ENCODE measurements around the gene ADGRF1.

ADGRF1 gene

DNA sequence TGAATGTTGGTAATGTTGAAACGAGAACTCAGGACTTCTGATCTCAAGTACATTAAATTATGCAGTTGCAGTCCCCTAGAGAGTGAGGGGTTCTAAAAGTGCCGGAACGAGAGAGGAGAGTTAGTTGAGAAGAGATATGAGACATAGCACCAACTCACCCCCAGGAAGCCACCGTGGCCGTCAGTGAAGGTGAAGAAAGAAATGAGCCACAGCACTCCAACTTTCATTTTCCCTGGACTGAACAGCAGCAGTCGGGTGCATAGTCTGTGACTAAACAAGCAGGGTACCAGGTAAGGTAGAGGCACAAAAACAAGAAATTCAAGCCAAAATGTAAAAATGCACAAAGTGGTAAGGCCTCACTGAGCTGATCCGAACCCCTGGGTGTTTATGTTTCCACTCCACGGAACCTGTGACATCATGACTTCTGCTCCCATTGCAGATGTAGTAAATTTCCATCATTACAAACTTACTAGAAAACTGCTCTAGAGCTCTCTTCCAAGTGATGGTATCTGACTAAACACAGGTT, 13.2 kb downstream of the ADGRF1 start:
- no peaks in the 10 kb centered on the region for H3K36me3 ChIP-seq

DNA sequence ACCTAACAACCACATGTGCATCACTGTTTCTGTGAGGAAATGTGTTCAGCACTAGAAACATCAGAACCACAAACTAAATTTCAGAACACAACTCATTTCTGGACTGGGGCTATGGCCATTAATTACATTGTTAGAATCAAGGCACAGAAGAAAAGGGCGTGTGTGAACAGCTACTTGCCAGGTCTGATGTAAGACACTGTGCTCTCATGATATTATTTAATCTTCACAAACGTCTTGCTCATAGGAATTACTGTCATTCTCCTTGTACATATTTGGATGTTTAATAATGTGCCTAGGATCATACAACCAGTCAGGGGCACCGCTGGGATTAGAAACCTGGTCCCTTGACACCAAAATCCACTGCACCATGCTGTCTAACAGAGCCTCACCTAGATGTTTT, 14.8 kb downstream of the ADGRF1 start:
- H3K4me3 ChIP-seq (ENCODE audit: low read depth in 1 of 2, low read length in 1 of 2): no peak overlapping the region
- TF ChIP-seq, protein P1, sequence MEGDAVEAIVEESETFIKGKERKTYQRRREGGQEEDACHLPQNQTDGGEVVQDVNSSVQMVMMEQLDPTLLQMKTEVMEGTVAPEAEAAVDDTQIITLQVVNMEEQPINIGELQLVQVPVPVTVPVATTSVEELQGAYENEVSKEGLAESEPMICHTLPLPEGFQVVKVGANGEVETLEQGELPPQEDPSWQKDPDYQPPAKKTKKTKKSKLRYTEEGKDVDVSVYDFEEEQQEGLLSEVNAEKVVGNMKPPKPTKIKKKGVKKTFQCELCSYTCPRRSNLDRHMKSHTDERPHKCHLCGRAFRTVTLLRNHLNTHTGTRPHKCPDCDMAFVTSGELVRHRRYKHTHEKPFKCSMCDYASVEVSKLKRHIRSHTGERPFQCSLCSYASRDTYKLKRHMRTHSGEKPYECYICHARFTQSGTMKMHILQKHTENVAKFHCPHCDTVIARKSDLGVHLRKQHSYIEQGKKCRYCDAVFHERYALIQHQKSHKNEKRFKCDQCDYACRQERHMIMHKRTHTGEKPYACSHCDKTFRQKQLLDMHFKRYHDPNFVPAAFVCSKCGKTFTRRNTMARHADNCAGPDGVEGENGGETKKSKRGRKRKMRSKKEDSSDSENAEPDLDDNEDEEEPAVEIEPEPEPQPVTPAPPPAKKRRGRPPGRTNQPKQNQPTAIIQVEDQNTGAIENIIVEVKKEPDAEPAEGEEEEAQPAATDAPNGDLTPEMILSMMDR (IDR thresholded peaks at IDR 0.05): no peak
- no peak overlapping the region for H3K27ac ChIP-seq
- no peaks in the 10 kb centered on the region for H3K9me3 ChIP-seq
- H3K4me1 ChIP-seq (ENCODE audit: control insufficient read depth in 1 of 2, insufficient read depth in 1 of 2, low read depth in 1 of 2, low read length in 1 of 2): no peaks in the 10 kb centered on the region
- H3K27me3 ChIP-seq: no peaks in the 10 kb centered on the region
- no peaks in the 10 kb centered on the region for H3K36me3 ChIP-seq

More for the DNA sequence above, 13.2 kb downstream of the ADGRF1 start:
- H3K9me3 ChIP-seq: no peaks in the 10 kb centered on the region
- TF ChIP-seq, protein P1 (IDR thresholded peaks at IDR 0.05): no peak
- no peak overlapping the region for H3K4me3 ChIP-seq (ENCODE audit: low read depth in 1 of 2, low read length in 1 of 2)
- H3K27me3 ChIP-seq: no peaks in the 10 kb centered on the region
- no peaks in the 10 kb centered on the region for H3K4me1 ChIP-seq (ENCODE audit: control insufficient read depth in 1 of 2, insufficient read depth in 1 of 2, low read depth in 1 of 2, low read length in 1 of 2)
- no peak overlapping the region for H3K27ac ChIP-seq

DNA sequence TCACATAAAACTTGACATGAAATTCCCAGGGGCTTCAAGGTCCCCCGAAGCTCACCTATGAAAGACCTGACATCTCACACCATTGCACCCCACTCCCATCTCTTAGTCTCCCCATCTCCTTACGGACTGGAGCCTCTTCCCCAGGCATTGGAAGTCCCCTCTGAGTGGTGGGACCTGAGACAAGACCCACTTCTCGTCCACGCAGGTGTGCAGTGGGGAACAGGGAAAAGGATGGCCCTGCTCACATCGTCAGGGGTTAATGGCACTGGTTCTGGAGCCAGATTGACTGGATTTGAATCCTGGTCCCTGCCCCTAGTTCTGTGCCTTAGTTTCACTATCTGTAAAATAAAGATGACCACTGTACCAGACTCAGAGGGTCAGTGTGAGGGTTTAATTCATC, 15.5 kb downstream of the ADGRF1 start:
- H3K4me1 ChIP-seq (ENCODE audit: control insufficient read depth in 1 of 2, insufficient read depth in 1 of 2, low read depth in 1 of 2, low read length in 1 of 2): no peaks in the 10 kb centered on the region
- H3K27me3 ChIP-seq: no peaks in the 10 kb centered on the region
- TF ChIP-seq, protein P1 (IDR thresholded peaks at IDR 0.05): no peak
- H3K9me3 ChIP-seq: no peaks in the 10 kb centered on the region
- no peaks in the 10 kb centered on the region for H3K36me3 ChIP-seq
- H3K27ac ChIP-seq: no peak overlapping the region
- H3K4me3 ChIP-seq (ENCODE audit: low read depth in 1 of 2, low read length in 1 of 2): no peak overlapping the region

DNA sequence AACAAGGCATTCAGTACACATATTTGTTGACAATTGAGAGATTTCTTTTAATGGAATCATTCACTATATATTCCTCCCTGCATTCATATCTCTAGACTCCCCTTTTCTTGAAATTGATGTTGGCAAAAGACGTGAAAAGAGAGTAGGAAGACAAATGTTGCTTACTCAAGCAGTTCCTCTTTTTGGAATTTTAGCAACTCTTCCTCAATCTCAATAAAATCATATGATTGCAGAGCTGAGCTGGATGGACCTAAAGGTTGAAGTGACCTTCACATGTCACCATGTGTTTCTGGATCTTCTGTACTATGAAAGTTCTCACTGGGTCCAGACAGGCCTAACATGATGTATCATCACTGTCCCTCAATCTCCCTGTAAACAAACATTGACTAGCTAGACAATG, 18.6 kb downstream of the ADGRF1 start:
- TF ChIP-seq, protein P1 (IDR thresholded peaks at IDR 0.05): no peak
- Histone ChIP-seq H3K4me1 (ENCODE audit: control insufficient read depth in 1 of 2, insufficient read depth in 1 of 2, low read depth in 1 of 2, low read length in 1 of 2) (no peaks in the 10 kb centered on the region), H3K9me3 (no peaks in the 10 kb centered on the region), H3K27ac (no peak overlapping the region), H3K27me3 (no peaks in the 10 kb centered on the region), H3K36me3 (no peaks in the 10 kb centered on the region), H3K4me3 (ENCODE audit: low read depth in 1 of 2, low read length in 1 of 2) (no peak overlapping the region)

DNA sequence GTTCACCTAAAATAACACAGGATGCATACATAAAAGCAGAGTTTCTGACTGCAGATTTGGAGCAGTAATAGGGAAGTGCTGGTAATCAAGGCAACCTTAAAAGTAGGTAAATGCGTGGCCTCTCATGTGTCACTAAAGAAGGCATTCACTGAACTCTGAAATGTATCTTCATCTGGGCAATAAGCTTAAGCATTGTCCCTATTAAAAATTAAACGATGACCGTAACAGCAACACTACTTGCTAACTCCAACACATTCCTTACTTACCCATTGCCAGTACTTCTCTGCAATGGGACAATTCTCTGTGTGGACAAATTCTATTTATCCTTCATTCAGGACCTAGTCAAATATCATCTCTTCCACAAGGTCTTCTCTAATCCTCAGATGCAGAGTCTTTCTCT, 19.9 kb downstream of the ADGRF1 start:
- Histone ChIP-seq H3K4me1 (ENCODE audit: control insufficient read depth in 1 of 2, insufficient read depth in 1 of 2, low read depth in 1 of 2, low read length in 1 of 2) (no peaks in the 10 kb centered on the region), H3K36me3 (no peaks in the 10 kb centered on the region), H3K4me3 (ENCODE audit: low read depth in 1 of 2, low read length in 1 of 2) (no peak overlapping the region), H3K9me3 (no peaks in the 10 kb centered on the region), H3K27me3 (no peaks in the 10 kb centered on the region), H3K27ac (no peak overlapping the region)
- TF ChIP-seq, protein P1 (IDR thresholded peaks at IDR 0.05): no peak

DNA sequence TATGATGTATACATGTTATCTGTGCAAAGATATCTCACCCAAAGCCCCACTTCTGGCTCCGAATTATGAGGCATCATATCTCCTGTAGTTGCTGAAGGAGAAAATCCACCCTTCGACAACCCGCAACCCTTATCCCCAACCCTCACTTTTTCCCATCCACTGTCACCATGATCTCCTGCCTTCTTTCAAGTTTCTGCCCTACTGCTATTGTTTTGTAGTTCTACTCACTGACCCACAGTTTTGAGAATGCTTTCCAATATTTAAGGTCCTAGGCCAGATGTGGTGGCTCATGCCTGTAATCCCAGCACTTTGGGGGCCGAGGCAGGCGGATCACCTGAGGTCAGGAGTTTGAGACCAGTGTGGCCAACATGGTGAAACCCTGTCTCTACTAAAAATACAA, 22.2 kb downstream of the ADGRF1 start:
- H3K27me3 ChIP-seq: no peaks in the 10 kb centered on the region
- H3K4me1 ChIP-seq (ENCODE audit: control insufficient read depth in 1 of 2, insufficient read depth in 1 of 2, low read depth in 1 of 2, low read length in 1 of 2): no peaks in the 10 kb centered on the region
- H3K27ac ChIP-seq: no peak overlapping the region
- TF ChIP-seq, protein P1 (IDR thresholded peaks at IDR 0.05): no peak
- H3K4me3 ChIP-seq (ENCODE audit: low read depth in 1 of 2, low read length in 1 of 2): no peak overlapping the region
- no peaks in the 10 kb centered on the region for H3K9me3 ChIP-seq
- no peaks in the 10 kb centered on the region for H3K36me3 ChIP-seq
